NOMO-1 (cell line): ENCODE measurements around the gene GPNMB.

ENCODE experiments used
- DNase-seq, 2 experiments: peaks; one replicate each; lab custom pipeline; 2025; ENCODE audit not compliant: unreplicated experiment in 2 of 2; lab: John Stamatoyannopoulos, UW

The GPNMB gene

GRCh38 chr7:23226844-23227450 lies 19.6 kb upstream of the GPNMB start:
- DNase-seq: no peak

GRCh38 chr7:23228412-23228811 lies 18.2 kb upstream of the GPNMB start:
- DNase-seq: no peak

- DNase-seq: no peak
These were observed 15.9 kb upstream of the GPNMB start for GRCh38 chr7:23230641-23231101.

- DNase-seq: no peak
These were observed 13.6 kb upstream of the GPNMB start for GRCh38 chr7:23232966-23233365.

- DNase-seq: no peak
These were observed 11.8 kb upstream of the GPNMB start for GRCh38 chr7:23234569-23235296.

GRCh38 chr7:23235813-23236221 lies 10.8 kb upstream of the GPNMB start:
- no peak for DNase-seq

GRCh38 chr7:23237000-23237399 lies 9.6 kb upstream of the GPNMB start:
- DNase-seq: no peak

GRCh38 chr7:23238983-23239652 lies 7.5 kb upstream of the GPNMB start:
- no peak for DNase-seq

- no peak for DNase-seq
These were observed 6.9 kb upstream of the GPNMB start for GRCh38 chr7:23239698-23240097.

GRCh38 chr7:23242321-23242720 lies 4.3 kb upstream of the GPNMB start:
- peak in 1 of 2 experiments; percentile 31 for DNase-seq

GRCh38 chr7:23242935-23243334 lies 3.6 kb upstream of the GPNMB start:
- no peak for DNase-seq

GRCh38 chr7:23247046-23247602 lies 549 bp downstream of the GPNMB start:
- no peak for DNase-seq

GRCh38 chr7:23247603-23248335 lies 1.2 kb downstream of the GPNMB start:
- DNase-seq: peak; percentile 77 to 83

GRCh38 chr7:23249486-23249885 lies 2.9 kb downstream of the GPNMB start:
- DNase-seq: no peak

GRCh38 chr7:23254051-23254681 lies 7.6 kb downstream of the GPNMB start:
- DNase-seq: no peak

GRCh38 chr7:23256731-23257130 lies 10.2 kb downstream of the GPNMB start:
- DNase-seq: no peak

GRCh38 chr7:23260371-23260770 lies 13.8 kb downstream of the GPNMB start:
- no peak for DNase-seq

- peak; percentile 29 to 37 for DNase-seq
These were observed 15.4 kb downstream of the GPNMB start for GRCh38 chr7:23261843-23262452.

- DNase-seq: no peak
These were observed 18.4 kb downstream of the GPNMB start for GRCh38 chr7:23264916-23265458.

GRCh38 chr7:23266918-23267317 lies 20.3 kb downstream of the GPNMB start:
- DNase-seq: no peak
